HS-27A (cell line): ENCODE measurements around the gene USP21.
A peak's percentile ranks its signal among the peaks of the same experiment; 100 is the strongest.

ENCODE experiments used
- DNase-seq: peaks from one replicate; pipeline ENCODE4 v3.0.0-alpha.2; 2012; ENCODE audit warnings: low read depth, missing footprints

The USP21 gene

GRCh38 chr1:161171191-161171590, 11.9 kb downstream of the USP21 start:
- no peak for DNase-seq

DNA sequence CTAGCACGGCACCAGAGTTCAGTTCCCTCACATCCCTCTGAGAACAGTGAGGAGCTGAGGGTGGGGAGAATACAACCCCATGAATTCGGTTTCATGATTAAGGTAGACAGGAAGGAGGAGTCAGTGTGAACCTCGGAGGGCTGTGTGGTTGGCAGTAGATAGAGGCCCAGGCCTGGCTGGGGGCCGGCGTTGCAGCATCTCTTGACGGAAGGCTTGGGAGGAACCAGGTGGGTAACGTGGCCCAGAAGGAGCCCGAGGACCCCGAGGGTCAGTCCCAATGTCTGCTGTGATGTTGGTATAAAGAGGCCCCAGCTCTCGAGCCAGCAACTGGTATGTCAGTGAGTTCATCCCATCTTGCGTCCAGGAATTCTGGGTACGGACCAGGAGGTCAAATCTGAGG, 12.4 kb downstream of the USP21 start:
- DNase-seq: no peak

DNA sequence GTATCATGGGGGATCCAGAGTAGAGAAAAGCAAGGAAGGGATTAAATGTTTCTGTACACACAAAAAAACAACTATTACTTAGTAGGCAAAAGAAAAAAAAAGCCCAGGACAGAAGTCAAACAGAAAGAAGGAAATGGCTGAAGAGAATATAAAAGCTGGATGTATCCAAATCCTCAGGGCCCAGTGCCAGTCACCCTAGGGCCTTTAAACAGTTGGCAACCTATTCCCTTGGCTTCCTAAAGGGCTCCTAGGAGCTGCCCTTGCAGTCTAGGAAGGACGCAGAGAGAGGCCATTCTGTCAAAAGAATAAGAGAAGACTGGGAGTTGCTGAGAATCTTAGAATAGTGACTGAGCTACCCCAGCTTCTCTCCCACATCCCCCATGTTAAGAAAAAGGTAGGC, 13.0 kb downstream of the USP21 start:
- no peak for DNase-seq

GRCh38 chr1:161172776-161173376, 13.6 kb downstream of the USP21 start:
- peak; percentile 82 for DNase-seq

DNA sequence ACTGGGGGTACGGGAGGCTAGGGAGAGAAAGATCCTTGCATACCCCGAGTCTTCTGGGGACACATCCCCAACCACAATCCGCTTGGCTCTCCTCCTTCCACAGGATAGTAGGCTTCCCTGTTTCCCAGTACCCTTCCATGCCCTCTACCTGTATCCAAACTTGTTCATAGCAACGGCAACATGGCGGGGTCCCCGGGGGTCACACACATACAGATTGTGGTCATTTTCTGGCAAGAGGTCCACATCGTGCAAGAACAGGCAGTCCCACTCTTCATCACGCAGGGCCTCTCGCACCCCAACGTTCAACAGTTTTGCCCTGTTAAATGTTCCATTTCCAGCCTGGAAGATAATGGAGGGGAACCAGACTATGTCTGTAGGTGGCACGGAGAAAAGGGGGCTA, 14.4 kb downstream of the USP21 start:
- DNase-seq: no peak

DNA sequence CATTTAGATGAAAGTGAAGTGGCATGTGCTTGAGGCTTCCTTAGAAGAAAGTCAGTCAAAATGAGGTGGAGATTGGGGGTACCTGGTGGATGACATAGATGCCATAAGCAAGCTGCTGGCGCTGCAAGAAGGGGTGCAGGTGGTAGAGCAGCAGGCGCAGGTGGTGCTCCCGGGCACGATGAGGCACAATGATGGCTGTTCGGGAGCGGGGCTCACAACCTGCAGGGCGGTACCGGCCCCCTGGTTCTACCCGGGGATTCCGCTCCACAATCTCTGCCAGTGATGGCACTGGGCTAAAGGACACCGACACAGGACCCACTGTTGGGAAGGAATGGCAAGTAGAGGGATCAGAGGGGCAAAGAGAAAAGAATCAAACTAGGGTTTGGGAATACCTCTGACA, 15.6 kb downstream of the USP21 start:
- no peak for DNase-seq

GRCh38 chr1:161175771-161176453, 16.6 kb downstream of the USP21 start:
- no peak for DNase-seq

GRCh38 chr1:161176468-161177111, 17.3 kb downstream of the USP21 start:
- no peak for DNase-seq

- no peak for DNase-seq
Measured at GRCh38 chr1:161177112-161177935, 18.0 kb downstream of the USP21 start, which contains the start of gene B4GALT3. Gene B4GALT3 (minus strand): TSS chr1:161177507. CDS start chr1:161176060, 1,447 bp downstream.

DNA sequence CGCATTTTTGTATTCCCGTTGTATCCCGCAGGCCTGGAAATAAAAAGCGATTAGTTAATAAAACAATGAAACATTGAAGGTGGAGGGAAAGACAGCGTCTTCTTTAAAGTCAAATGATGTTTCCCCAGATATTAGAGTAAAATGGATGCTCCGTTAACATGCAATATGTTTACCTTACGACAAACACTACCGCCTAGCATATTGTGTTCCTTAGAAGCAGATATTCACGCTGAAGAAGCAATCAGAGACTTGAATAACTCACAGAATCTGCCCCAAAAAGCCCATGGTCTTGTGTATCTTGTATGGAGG, 18.6 kb downstream of the USP21 start:
- DNase-seq: no peak

GRCh38 chr1:161179698-161180097, 20.4 kb downstream of the USP21 start:
- DNase-seq: no peak

DNA sequence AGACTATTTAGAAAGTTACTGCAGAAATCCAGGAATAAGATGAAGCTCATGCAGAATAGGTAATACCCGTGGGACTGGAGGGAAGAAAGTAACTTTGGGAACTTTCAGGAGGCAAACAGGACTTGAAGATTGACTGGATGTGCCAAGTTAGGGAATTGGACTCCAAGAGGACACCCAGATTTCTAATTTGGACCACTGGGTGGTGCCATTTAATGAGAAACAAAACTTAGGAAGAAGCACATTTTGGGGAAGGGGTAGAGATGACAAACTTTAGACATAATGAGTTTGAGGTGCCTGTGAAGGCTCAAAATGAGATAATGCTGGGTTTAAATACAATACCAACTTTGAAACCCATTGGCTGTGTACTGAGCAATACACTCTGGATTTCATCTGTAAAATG, 21.3 kb downstream of the USP21 start:
- DNase-seq: no peak

DNA sequence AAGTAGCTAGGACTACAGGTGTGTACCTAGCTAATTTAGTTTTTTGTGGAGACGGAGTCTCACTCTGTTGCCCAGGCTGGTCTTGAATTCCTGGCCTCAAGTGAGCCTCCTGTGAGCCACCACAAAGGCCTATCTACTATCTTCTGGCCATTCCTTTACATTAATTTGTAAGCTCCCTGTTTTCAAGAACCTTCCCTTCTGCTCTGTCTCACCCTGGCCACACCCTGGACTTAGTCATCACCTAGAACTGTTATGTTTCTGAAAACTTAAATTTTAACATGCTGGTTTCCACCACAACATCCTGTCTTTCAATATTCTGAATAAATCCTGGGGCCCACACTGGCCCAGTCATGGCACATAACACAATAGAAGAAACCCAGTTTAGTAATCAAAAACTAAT, 22.9 kb downstream of the USP21 start:
- DNase-seq: no peak

DNA sequence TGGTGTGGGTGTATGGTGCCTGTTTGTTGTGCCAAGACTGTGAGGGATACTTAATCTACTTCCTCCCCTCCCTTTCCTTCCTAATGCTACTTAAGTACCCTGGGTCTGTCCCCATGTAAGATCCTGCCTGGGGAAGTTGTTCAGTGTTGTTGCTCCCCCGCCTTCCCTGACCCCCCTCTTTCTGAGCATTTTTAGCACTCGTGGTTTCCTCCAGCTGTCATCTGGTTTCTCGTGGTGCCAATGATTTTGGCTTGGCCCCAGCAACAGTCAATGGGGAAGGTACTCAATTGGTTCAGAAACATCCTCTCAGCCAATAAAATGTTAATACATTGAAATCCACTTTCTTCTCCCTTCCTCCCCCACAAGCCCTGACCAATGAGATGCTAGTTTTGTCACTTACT, 26.0 kb downstream of the USP21 start:
- DNase-seq: no peak

DNA sequence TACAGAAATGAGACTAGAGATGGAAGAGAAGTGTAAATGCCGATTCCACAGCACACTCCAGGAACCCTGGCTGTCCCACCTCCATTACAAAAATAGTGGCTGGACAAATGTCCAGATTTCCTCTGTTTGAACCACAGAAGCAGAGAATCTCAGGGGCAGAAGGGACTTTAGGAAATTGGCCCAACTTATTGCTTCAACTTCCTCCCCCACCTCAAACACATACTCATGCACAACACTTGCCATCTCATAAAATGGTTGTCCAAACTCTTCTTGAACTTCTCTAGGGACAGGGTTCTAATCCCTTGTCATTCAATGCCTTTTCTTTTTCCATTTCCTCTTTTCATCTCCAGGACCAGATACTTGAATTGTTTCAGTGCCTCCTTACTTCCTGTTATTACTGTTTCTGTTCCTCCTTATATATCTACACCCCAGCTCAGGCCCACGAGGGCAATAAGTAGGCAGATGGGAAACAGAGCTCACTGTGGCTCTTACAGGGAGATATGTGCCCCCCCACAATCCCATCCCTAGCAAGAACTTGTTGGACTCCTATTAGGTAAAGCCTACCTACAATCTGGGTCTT, 26.5 kb downstream of the USP21 start:
- no peak for DNase-seq

- no peak for DNase-seq
Measured at GRCh38 chr1:161187311-161187710, 28.0 kb downstream of the USP21 start.

GRCh38 chr1:161188381-161188780, 29.1 kb downstream of the USP21 start:
- DNase-seq: no peak

DNA sequence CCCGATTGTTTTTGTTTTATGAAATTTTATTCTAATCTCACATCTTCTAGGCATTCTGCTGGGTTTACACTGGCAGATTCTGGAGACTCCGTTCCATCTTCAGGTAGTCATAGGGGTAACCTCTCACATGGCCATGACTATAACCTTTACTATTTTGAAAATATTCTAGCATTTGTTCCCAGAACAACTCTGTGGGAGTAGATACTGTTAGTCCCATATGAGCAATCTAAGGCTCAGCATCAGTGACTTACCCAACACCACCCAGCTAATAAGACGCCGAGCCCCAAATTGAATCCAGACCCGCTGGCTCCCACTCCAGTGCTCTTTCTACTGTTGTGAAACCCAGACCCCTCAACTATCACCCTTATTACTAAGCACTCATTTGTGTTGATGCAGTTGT, 29.7 kb downstream of the USP21 start:
- no peak for DNase-seq

- no peak for DNase-seq
Measured at GRCh38 chr1:161190962-161191521, 31.7 kb downstream of the USP21 start.

DNA sequence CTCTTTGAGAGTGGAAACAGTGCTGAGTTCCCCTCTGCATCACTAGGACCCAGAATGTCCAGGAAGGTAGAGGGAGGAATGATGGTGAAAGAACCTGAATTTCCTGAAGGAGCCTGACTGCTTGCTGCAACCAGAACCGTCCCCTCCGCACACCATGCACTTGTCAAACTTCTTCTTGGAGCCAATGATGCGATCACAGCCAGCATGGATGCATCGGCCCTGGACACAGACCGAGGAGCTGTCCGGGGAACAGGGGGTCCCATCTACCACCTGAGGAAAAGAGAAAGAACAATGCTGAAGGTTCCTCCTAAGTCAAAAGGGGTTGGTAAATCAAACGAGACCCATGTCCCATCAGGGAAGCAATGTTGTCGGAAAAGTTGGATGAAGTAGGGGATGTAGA, 32.7 kb downstream of the USP21 start:
- no peak for DNase-seq

GRCh38 chr1:161192476-161193465, 33.5 kb downstream of the USP21 start:
- DNase-seq: no peak
